ENCODE results near the gene MEF2C. TPM values are rescaled to one million over a fixed set of nuclear protein-coding genes. Genes with fewer than 3 reads are reported as not detected.

The MEF2C gene
- total and polyA plus RNA-seq, 8 donors = 3.0 to 48.1 (median 14.6) TPM

DNA sequence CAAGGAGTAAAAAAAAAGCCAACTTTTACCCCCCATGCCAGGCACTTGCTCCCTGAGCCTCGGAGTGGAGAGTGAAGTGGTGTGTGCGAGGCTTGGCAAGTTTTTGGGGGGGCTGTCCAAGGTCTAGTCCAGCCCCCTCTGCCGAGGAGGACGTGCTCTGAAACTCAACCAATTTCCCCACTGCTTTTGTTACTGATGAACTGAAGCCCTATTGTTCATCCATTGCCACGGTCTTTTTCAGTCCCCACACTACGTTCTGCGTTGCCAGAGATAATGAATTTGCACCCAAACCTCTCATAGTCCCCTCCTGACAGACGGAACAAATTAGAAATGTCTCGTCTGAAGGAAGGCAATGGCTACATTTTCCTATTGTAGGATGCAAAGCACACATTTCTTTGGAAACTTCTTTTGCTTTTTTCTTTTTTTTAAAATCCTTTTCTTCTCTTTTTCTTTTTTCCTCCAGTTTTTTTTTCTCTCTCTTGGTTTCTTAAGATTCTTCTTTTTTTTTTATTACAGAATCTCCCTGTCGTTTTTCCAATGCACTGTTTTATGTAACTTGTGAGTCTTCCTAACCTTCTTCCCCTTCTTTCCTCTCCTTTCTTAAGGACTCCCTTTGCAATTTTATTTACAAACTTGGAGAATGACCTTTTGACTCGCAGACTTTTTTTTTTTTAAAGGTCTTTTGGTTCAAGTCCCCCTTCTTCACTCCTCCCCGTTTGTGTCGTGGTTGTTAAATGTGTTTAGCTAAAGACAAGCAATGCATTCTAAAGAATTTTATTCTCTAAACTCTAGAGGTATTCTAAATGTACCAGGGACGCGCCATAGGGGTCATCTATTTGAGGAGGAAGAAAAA is 209.5 kb downstream of the MEF2C start:
- intact Hi-C loops (cut with DNase I; ENCODE audit: low total_unique reads) = loop anchor here (10.0 kb wide), 1 partner anchor 539 kb away; no protein-coding TSS in a partner anchor
- H3K27ac ChIP-seq = no peak overlapping the region
- peaks cover 31 to 100% (median 88%) of the 10 kb centered on the region in 3 donors for H3K27me3 ChIP-seq
- peaks cover 17 to 31% (median 25%) of the 10 kb centered on the region in 4 donors for H3K4me1 ChIP-seq
- H3K9me3 ChIP-seq = peaks cover 0 to 4% (median 0%) of the 10 kb centered on the region in 4 donors
- TF ChIP-seq EP300 (IDR thresholded peaks at IDR 0.05) = no peak
- 4 to 8% (median 7%) methylated on average over 14 to 15 of the region's 15 CpGs for WGBS, 5 donors
- peak overlapping the region in 2 of 4 donors; percentile 3 to 36 for H3K4me3 ChIP-seq
- peak in 1 of 2 donors; percentile 57 for DNase-seq
- no peaks in the 10 kb centered on the region for H3K36me3 ChIP-seq

DNA sequence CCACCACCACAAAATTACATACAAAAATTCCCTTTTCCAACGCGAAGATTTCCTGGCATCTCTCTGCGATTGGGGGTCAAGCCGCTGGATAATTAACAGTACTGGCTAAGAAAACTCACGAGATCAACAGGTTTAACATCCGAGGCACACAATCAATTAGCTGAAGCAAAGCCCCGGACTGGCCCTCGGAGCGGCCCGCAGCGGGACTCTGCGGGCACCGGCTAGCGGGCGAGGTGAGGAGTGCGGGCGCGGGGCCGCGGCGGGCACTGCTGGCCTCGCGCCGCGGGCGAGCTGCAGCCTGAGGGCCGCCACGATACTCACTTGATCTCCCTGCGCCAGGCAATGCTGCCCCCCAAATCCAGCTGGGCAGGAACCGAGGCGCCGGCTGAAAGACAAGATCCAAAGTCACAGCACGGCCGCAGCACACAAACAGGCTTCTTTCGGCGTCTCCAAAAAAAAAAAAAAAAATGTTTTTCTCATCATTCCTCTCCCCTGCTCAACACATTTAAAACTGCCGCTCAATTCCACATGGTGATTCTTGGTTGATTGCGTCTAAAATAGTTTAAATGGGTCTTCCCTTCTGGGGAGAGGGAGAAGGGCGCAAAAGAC is 210.2 kb downstream of the MEF2C start:
- no peak overlapping the region for H3K27ac ChIP-seq
- peaks cover 17 to 32% (median 26%) of the 10 kb centered on the region in 4 donors for H3K4me1 ChIP-seq
- DNase-seq = peak in 1 of 2 donors; percentile 29
- 5 to 13% (median 10%) methylated on average over 17 to 39 of the region's 39 CpGs for WGBS, 5 donors
- no peaks in the 10 kb centered on the region for H3K36me3 ChIP-seq
- peak overlapping the region in 2 of 4 donors; percentile 0 to 3 for H3K4me3 ChIP-seq
- no peak for TF ChIP-seq POLR2AphosphoS5 (IDR thresholded peaks at IDR 0.05)
- TF ChIP-seq EP300 (IDR thresholded peaks at IDR 0.05) = no peak
- TF ChIP-seq, protein P1, sequence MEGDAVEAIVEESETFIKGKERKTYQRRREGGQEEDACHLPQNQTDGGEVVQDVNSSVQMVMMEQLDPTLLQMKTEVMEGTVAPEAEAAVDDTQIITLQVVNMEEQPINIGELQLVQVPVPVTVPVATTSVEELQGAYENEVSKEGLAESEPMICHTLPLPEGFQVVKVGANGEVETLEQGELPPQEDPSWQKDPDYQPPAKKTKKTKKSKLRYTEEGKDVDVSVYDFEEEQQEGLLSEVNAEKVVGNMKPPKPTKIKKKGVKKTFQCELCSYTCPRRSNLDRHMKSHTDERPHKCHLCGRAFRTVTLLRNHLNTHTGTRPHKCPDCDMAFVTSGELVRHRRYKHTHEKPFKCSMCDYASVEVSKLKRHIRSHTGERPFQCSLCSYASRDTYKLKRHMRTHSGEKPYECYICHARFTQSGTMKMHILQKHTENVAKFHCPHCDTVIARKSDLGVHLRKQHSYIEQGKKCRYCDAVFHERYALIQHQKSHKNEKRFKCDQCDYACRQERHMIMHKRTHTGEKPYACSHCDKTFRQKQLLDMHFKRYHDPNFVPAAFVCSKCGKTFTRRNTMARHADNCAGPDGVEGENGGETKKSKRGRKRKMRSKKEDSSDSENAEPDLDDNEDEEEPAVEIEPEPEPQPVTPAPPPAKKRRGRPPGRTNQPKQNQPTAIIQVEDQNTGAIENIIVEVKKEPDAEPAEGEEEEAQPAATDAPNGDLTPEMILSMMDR (IDR thresholded peaks at IDR 0.05) = no peak
- no peak for TF ChIP-seq POLR2A (IDR thresholded peaks at IDR 0.05)
- H3K9me3 ChIP-seq = peaks cover 0 to 4% (median 0%) of the 10 kb centered on the region in 4 donors
- intact Hi-C loops (cut with DNase I; ENCODE audit: low total_unique reads) = loop anchor here (10.0 kb wide), 1 partner anchor 538 kb away; no protein-coding TSS in a partner anchor
- peaks cover 24 to 100% (median 88%) of the 10 kb centered on the region in 3 donors for H3K27me3 ChIP-seq

DNA sequence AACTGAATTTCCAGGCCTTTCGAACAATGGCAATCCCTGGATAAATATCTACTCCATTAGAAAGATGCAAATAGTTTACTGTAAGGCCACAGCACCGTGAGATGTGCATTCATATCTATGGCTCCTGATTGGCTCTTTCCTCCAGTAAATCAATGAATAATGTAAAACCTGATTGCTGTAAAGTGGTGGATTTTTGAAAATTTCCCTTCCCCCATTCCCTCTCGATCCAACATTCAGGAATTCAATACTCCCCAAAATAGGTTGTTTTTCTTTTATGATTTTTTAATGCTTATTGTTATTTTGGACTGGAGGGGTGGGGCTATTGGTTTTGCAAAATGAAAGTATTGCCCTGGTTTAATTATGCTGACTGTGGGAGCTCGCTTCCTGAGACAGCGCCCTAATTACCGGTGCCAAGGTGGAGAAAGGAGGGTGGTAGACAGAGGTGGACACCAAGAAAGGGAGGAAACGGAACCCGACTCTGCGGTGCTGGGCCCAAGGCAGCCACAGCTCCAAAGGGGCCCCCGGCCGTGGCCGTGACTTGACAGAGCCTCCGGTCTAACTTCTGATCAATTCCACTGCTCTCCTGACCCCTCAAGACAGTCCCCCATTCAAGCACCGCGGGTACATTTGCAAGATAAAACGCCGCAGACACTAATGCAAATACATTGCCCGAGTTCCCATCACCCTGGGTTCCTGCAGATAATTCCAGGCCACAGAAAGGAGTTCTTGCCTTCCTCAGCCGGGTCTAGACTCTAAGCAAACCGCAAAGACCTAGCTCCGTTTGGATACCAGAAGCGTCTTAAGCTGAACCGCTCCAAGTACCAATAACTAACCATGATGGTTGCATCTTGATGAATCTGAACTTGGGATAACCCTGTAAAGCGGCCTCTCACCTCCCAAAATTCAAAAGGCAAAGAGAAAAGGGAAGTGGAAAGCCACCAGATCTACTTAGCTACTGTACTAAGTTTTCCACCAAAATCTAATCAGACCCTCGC is 211.2 kb downstream of the MEF2C start:
- Histone ChIP-seq H3K4me3 (peak overlapping the region in 1 of 4 donors; percentile 4), H3K27ac (no peak overlapping the region), H3K36me3 (no peaks in the 10 kb centered on the region), H3K9me3 (peaks cover 0 to 4% (median 0%) of the 10 kb centered on the region in 4 donors), H3K27me3 (peaks cover 30 to 100% (median 89%) of the 10 kb centered on the region in 3 donors), H3K4me1 (peaks cover 17 to 41% (median 35%) of the 10 kb centered on the region in 4 donors)
- TF ChIP-seq, protein P1 (IDR thresholded peaks at IDR 0.05) = no peak
- no peak for TF ChIP-seq EP300 (IDR thresholded peaks at IDR 0.05)
- TF ChIP-seq POLR2A (IDR thresholded peaks at IDR 0.05) = no peak
- TF ChIP-seq POLR2AphosphoS5 (IDR thresholded peaks at IDR 0.05) = no peak
- peak in 1 of 2 donors; percentile 18 for DNase-seq
- WGBS, 5 donors = 5 to 8% (median 7%) methylated on average over 25 of the region's 25 CpGs
- intact Hi-C loops (cut with DNase I; ENCODE audit: low total_unique reads) = loop anchor here (10.0 kb wide), 1 partner anchor 537 kb away; no protein-coding TSS in a partner anchor

DNA sequence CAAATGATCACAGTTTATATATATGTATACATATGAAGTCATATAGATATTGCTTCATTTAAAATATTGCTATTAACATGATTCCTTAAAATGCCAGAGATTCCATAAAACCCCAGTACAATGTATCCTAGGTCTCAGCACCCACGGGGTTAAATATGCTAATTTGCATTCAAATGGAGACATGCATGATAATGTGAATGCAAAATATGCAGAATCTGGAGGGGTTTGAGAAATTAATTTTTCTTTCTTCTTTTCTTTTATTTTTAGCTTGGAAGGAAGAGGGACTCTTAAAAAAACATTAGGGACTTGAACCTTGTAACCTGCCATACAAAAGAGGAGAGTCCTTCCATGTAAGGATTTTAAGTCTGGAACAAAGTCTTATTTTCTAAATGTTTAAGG is 211.9 kb downstream of the MEF2C start:
- no peaks in the 10 kb centered on the region for H3K36me3 ChIP-seq
- H3K27me3 ChIP-seq = peaks cover 30 to 100% (median 91%) of the 10 kb centered on the region in 3 donors
- H3K9me3 ChIP-seq = peaks cover 0 to 4% (median 0%) of the 10 kb centered on the region in 4 donors
- H3K27ac ChIP-seq = no peak overlapping the region
- intact Hi-C loops (cut with DNase I; ENCODE audit: low total_unique reads) = loop anchor here (10.0 kb wide), 1 partner anchor 536 kb away; no protein-coding TSS in a partner anchor
- no peak overlapping the region for H3K4me3 ChIP-seq
- no peak for DNase-seq
- TF ChIP-seq EP300 (IDR thresholded peaks at IDR 0.05) (no peak), POLR2A (IDR thresholded peaks at IDR 0.05) (no peak), POLR2AphosphoS5 (IDR thresholded peaks at IDR 0.05) (no peak)
- TF ChIP-seq, protein P1 (IDR thresholded peaks at IDR 0.05) = no peak
- H3K4me1 ChIP-seq = peaks cover 17 to 42% (median 38%) of the 10 kb centered on the region in 4 donors
- WGBS, 5 donors = 0 to 11% (median 8%) methylated on average over 1 of the region's 1 CpG

All from stomach (tissue), 9 donors.